ENCODE results near the gene UNC119. TPM values are rescaled to one million over a fixed set of nuclear protein-coding genes. Genes with fewer than 3 reads are reported as not detected.

UNC119 gene
- polyA plus RNA-seq, 2 of the 4 experiments (the other 2 are of a cell fraction) = 27.8 to 50.5 TPM

- POLR2A ChIA-PET = no interaction called here
- Histone ChIP-seq H3K4me3 (no peak overlapping the region), H3K4me1 (no peaks in the 10 kb centered on the region), H3K9me3 (peaks cover 7% of the 10 kb centered on the region; the same call in 2 of the 3 replicates), H3K27ac (no peak overlapping the region), H3K4me2 (no peak overlapping the region)
- CTCF ChIA-PET = interaction anchor here (0.9 to 3.2 kb wide), 6 partner anchors 8 to 33 kb away, joined by 3 to 11 read pairs (median 4); no protein-coding TSS in a partner anchor
- no peak for FAIRE-seq
- ATAC-seq = no peak
- TF ChIP-seq FOXS1 (CRISPR knock-in tag; IDR thresholded peaks at IDR 0.05) = no peak
- no peak for TF ChIP-seq JUNB (IDR thresholded peaks at IDR 0.05)
- TF ChIP-seq HMGXB4 (CRISPR knock-in tag; IDR thresholded peaks at IDR 0.05; ENCODE audit: borderline replicate concordance) = no peak
- TF ChIP-seq NFE2L2 (conservative IDR thresholded peaks at IDR 0.05; ENCODE audit: low read length) = no peak
- TF ChIP-seq HES2 (IDR thresholded peaks at IDR 0.05) = no peak
- no peak for DNase-seq (ENCODE audit: low read depth in 1 of 2, low spot score in 1 of 2)
- 39% methylated on average over 5 of the region's 5 CpGs for WGBS (ENCODE audit: missing lambda C conversion rate)
Observed at GRCh38 chr17:28519236-28519635, 33.2 kb downstream of the UNC119 start.

- no peak for TF ChIP-seq CTCF (IDR thresholded peaks at IDR 0.05)
- no peak for TF ChIP-seq FOXS1 (CRISPR knock-in tag; IDR thresholded peaks at IDR 0.05)
- no peak for TF ChIP-seq HOXB13 (CRISPR knock-in tag; IDR thresholded peaks at IDR 0.05; ENCODE audit: low read depth)
- TF ChIP-seq SREBF2 (IDR thresholded peaks at IDR 0.05) = no peak
- no peak for TF ChIP-seq NR3C1 (IDR thresholded peaks at IDR 0.05)
- no peak for TF ChIP-seq ATOH8 (CRISPR knock-in tag; IDR thresholded peaks at IDR 0.05; ENCODE audit: low read depth)
- no peak for TF ChIP-seq CBX8 (IDR thresholded peaks at IDR 0.05)
- TF ChIP-seq MYC (IDR thresholded peaks at IDR 0.05; ENCODE audit: borderline replicate concordance, low read length) = no peak
- TF ChIP-seq BHLHE40 (IDR thresholded peaks at IDR 0.05; ENCODE audit: low read depth, low read length) = no peak
- TF ChIP-seq TP53 (CRISPR knock-in tag; IDR thresholded peaks at IDR 0.05) = no peak
- no peak for TF ChIP-seq JUNB (IDR thresholded peaks at IDR 0.05)
- no peak for TF ChIP-seq USF2 (IDR thresholded peaks at IDR 0.05)
- ChIA-PET POLR2A (no interaction called here), CTCF (no interaction called here)
- FAIRE-seq (no peak), ATAC-seq (no peak), DNase-seq (ENCODE audit: low read depth in 1 of 2, low spot score in 1 of 2) (no peak)
- 63% methylated on average over 7 of the region's 7 CpGs for WGBS (ENCODE audit: missing lambda C conversion rate)
- Histone ChIP-seq H3K4me2 (no peak overlapping the region), H3K4me1 (no peaks in the 10 kb centered on the region), H3K9me3 (peaks cover 7% of the 10 kb centered on the region; the same call in 2 of the 3 replicates), H3K27ac (no peak overlapping the region), H3K4me3 (no peak overlapping the region)
Observed at GRCh38 chr17:28518578-28518977, 33.8 kb downstream of the UNC119 start.

- no peak overlapping the region for H3K4me3 ChIP-seq
- ChIA-PET CTCF (no interaction called here), POLR2A (no interaction called here)
- H3K27ac ChIP-seq = no peak overlapping the region
- no peak for TF ChIP-seq NPAS2 (CRISPR knock-in tag; IDR thresholded peaks at IDR 0.05; ENCODE audit: borderline replicate concordance)
- no peak for TF ChIP-seq TP53 (CRISPR knock-in tag; IDR thresholded peaks at IDR 0.05)
- no peak for TF ChIP-seq ZFP36 (IDR thresholded peaks at IDR 0.05; ENCODE audit: borderline replicate concordance, partially characterized antibody)
- TF ChIP-seq JUN (IDR thresholded peaks at IDR 0.05) = no peak
- TF ChIP-seq HES2 (IDR thresholded peaks at IDR 0.05) = no peak
- no peak for TF ChIP-seq FOXS1 (CRISPR knock-in tag; IDR thresholded peaks at IDR 0.05)
- TF ChIP-seq FOSB (CRISPR knock-in tag; IDR thresholded peaks at IDR 0.05) = no peak
- WGBS (ENCODE audit: missing lambda C conversion rate) = 64% methylated on average over 6 of the region's 6 CpGs
- ATAC-seq (no peak), DNase-seq (ENCODE audit: low read depth in 1 of 2, low spot score in 1 of 2) (no peak), FAIRE-seq (no peak)
- H3K9me3 ChIP-seq = peaks cover 7% of the 10 kb centered on the region; the same call in 2 of the 3 replicates
- no peak overlapping the region for H3K4me2 ChIP-seq
- H3K4me1 ChIP-seq = no peaks in the 10 kb centered on the region
Observed at GRCh38 chr17:28518132-28518531, 34.3 kb downstream of the UNC119 start.
